GM20000 (cell line): ENCODE measurements around the gene ELOVL5.

Source experiments
- DNase-seq: peaks from one replicate; pipeline ENCODE4 v3.0.0; 2012; ENCODE audit warnings: low spot score
- CTCF ChIP-seq: IDR thresholded peaks from 2 replicates; pipeline ENCODE4 v1.5.1; 2012; ENCODE audit warnings: mild to moderate bottlenecking, control low read depth; ENCODE audit errors: extremely low read depth, missing control alignments

Gene ELOVL5

GRCh38 chr6:53335224-53335994 is 13.3 kb downstream of the ELOVL5 start:
- TF ChIP-seq CTCF, result no peak

DNA sequence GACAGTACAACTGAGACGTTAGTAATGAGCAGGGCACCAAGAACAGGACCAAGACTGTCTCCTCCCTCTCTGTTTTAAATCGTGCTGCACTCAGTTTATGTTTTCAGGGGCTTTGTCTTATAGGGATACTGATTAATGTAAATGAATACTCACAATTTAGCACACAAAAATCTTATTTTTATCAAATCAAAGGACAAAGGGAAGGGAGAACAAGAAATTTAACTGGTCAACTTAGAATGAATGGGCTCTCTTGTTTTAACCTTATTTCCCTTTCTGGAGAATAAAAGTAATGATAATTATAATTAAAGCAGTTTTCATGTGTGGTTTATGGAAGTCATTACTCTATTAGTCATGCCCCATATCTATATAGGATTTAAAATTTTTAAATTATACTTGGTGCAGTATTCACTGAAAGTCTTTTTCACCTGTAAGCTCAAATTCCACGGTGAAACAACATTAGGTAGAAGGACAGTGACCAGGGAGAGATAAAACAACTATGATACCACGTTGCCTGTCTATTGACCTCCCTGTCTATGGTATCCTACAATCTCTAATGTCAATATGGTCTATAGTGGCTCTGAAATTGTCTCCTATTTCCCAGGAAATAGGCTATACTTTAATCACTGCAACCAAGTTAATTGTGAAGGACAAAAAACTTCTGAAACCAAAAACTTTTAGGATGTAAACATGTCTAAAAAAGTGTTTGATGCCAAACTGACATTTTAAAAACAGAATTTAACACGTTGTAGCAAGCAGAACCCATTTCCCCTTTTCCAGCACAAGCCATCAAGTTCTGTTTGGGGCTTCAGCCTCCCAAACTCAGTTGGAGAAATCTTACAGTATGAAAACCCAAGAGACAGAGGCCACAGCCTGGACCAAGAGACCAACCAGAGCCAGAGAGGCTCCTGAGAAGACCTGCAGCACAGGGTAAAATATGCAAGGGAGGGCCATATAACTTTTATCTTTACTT is 15.0 kb downstream of the ELOVL5 start:
- TF ChIP-seq CTCF, result no peak
- no peak for DNase-seq

More at GRCh38 chr6:53335224-53335994, 13.3 kb downstream of the ELOVL5 start:
- peak; percentile 65 for DNase-seq

- no peak for DNase-seq
- no peak for TF ChIP-seq CTCF
Measured at GRCh38 chr6:53331678-53332077, 17.1 kb downstream of the ELOVL5 start.

GRCh38 chr6:53330137-53330536 is 18.6 kb downstream of the ELOVL5 start:
- no peak for DNase-seq
- no peak for TF ChIP-seq CTCF

DNA sequence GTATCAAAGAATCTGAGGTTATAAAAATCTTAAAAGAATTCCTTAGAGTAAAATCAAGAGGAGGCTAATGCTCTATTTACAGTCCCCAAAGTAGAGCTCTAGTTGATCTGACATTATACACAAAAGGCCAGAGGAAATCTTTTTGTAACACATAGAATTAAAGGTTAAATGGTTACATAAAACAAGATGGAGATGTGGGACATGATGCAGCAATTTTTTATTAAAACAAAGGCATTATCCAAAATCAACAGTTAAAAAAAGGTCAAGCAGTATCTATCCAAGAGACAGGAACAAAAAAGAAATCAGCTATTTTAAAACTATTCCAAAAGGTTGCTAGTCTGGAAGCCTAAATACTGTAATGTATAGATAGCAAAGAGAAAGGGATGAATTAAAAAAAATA is 20.4 kb downstream of the ELOVL5 start:
- no peak for DNase-seq
- no peak for TF ChIP-seq CTCF

- no peak for DNase-seq
- no peak for TF ChIP-seq CTCF
Measured at GRCh38 chr6:53327017-53327395, 21.7 kb downstream of the ELOVL5 start.

GRCh38 chr6:53326372-53327016 is 22.3 kb downstream of the ELOVL5 start:
- TF ChIP-seq CTCF, result no peak
- DNase-seq, result no peak
